HAP-1 (cell line): ENCODE data around the gene IFNW1.
A peak's percentile ranks its signal among the peaks of the same experiment; 100 is the strongest.
"Not testable (repeated sequence)": the region's sequence is repeated elsewhere in the genome, so short reads cannot be mapped to it uniquely, and the experiment has no call there.

Experiments used
- DNase-seq, 2 experiments: peaks; one replicate each; pipeline ENCODE4 v3.0.0-alpha.2; 2016 to 2020; ENCODE audit warnings: low spot score in 2 of 2
- H3K27me3 ChIP-seq: fragments of 250-450 bp; sonication (Bioruptor Pico); 2 replicates; pipeline ENCODE4 v1.5.1; 2020; ENCODE audit warnings: low read depth, mild to moderate bottlenecking, moderate library complexity
- H3K36me3 ChIP-seq: fragments of 250-450 bp; sonication (Bioruptor Pico); replicated peaks from 2 replicates; pipeline ENCODE4 v1.5.1; 2020; ENCODE audit warnings: mild to moderate bottlenecking
- H3K4me1 ChIP-seq: fragments of 250-450 bp; sonication (Bioruptor Pico); 2 replicates; pipeline ENCODE4 v1.5.1; 2020; ENCODE audit warnings: mild to moderate bottlenecking
- H3K4me3 ChIP-seq: fragments of 250-450 bp; sonication (Bioruptor Pico); 2 replicates; pipeline ENCODE4 v1.5.1; 2020; ENCODE audit warnings: mild to moderate bottlenecking, moderate library complexity
- H3K9me3 ChIP-seq: fragments of 250-450 bp; sonication (Bioruptor Pico); 2 replicates; pipeline ENCODE4 v1.5.1; 2020; ENCODE audit warnings: mild to moderate bottlenecking, moderate library complexity
- in situ Hi-C: fragments of 300-500 bp; cut with MboI; formaldehyde crosslinking; loops from 3 replicates; pipeline ENCODE4 v1.14.3; 2020; ENCODE audit warnings: low sequenced_read_pairs, inconsistent platforms, mixed read lengths

Gene IFNW1

DNA sequence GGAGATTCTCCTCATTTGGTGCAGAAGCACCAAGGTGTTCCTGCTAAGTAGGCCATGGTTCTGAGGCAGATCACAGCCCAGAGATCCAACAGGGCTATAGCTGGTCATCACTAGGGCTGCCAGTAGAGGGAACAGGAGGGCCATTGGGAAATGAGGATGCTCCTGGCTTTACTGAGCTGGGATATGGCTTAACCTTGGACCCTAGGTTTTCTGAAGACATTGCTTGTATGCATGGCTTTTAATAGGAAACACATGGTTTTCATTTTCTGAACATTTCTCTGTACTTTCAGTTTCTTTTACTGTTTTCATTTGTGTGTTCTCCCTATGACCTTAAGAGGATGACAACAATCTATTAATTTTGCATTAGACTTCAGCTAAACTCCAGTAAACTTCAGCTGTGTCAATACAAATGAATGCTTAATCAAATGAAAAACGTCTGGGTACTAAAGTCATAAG, at the start of gene IFNW1:
Gene IFNW1, minus strand, starts transcription at position 406 of the 456 bp plus-strand sequence. Its CDS starts 262 bp downstream, at position 144.
- in situ Hi-C loops: no loop called here
- DNase-seq: no peak
- no peaks in the 10 kb centered on the region for H3K36me3 ChIP-seq

DNA sequence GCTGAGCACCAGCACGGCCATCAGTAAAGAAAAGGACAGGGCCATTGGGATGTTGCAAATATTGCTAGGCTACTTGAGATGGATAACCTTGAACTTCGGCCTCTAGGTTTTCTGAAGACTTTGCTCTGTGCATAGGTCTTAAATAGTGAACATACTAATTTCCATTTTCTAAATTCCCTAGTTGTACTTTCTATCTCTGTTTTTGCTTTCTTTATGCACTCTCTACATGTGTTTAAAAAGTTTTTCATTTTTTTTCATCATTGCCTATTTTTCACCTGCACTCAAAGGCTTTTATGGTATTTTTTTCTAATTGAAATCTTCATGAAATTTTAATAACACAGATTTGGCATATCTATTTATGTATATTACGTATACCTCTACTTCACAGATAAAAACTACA, 45.9 kb upstream of the IFNW1 start, which contains the start of gene IFNA4:
Gene IFNA4, minus strand, starts transcription at position 101 of the 400 bp plus-strand sequence. Its CDS starts 56 bp downstream, at position 45.
- H3K36me3 ChIP-seq, H3K27me3 ChIP-seq, in situ Hi-C loops: not testable (repeated sequence)

More for the DNA sequence above, at the start of gene IFNW1:
- Histone ChIP-seq H3K4me3 (no peak within 1 kb of the TSS), H3K4me1 (no peaks in the 10 kb centered on the region), H3K9me3 (no peaks in the 10 kb centered on the region), H3K27me3 (no peaks in the 10 kb centered on the region)

DNA sequence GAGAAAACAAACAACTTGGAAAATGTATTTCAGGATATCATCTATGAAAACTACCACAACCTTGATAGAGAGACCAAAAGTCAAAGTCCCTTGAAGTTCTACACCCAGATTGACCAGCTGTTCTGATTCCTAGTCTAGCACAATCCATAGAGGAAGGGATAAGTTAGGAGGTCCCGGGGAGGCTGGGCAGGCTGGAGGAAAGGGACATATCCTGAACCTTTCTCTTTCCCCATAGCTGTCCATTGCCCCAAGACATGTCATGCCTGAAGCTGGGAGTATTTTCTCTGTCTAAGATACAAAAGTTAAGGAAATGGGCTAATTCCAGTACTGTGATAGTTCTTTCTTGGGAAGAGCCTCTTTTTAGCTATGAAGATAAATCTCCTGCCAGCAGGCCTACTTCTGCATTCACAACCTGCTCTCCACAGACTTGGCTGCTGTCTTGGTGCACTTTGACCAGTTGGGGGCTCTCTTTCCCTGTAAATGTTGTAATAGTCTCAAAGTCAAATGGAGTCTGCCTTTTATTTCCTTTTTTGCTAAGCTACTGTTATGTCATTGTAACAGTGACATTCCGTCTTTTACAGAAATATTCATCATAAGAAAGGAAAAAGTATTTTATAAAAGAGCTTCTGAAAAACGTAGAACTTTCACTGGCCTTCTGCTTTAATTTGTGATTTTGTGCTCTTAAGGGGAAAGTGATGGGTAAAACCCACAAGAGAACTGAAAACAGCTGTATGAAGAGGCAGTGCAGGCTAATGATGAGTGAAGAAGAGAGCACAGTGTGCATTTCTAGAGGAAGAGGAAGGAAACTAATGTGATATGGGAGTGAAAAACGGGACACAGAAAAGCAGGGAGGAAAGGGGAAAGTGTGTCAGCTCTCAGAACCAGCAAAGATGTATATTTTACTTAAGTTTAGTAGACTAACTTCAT, 41.4 kb upstream of the IFNW1 start:
- H3K27me3 ChIP-seq, H3K4me3 ChIP-seq, H3K4me1 ChIP-seq, in situ Hi-C loops, H3K36me3 ChIP-seq, H3K9me3 ChIP-seq: not testable (repeated sequence)
- DNase-seq: peak in 1 of 2 experiments; percentile 14

More for the DNA sequence above, 45.9 kb upstream of the IFNW1 start, which contains the start of gene IFNA4:
- DNase-seq, H3K9me3 ChIP-seq, H3K4me1 ChIP-seq, H3K4me3 ChIP-seq: not testable (repeated sequence)

DNA sequence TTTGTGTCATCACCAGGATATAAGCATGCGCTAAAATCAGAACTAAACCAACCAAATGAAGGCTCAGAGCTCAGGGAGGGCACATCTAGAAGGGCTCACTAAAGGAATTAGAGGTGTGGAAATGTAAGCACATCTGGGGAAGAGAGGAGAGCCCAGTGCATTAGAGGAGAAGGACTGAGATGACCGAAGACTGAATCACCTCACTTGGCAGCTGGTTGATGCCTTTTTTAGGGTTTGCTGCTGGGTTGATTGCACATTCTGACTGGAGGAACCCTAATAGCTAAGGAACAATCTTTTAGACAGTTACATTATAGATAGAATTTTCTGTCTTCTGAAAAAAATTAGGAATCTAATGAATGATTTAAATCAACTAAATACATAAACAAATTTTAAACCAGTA, 33.0 kb upstream of the IFNW1 start:
- Histone ChIP-seq H3K4me3 (no peak overlapping the region), H3K27me3 (peaks cover 2% of the 10 kb centered on the region; the same call in 1 of the 2 replicates), H3K4me1 (no peaks in the 10 kb centered on the region), H3K36me3 (no peaks in the 10 kb centered on the region), H3K9me3 (no peaks in the 10 kb centered on the region)
- in situ Hi-C loops: no loop called here
- no peak for DNase-seq

DNA sequence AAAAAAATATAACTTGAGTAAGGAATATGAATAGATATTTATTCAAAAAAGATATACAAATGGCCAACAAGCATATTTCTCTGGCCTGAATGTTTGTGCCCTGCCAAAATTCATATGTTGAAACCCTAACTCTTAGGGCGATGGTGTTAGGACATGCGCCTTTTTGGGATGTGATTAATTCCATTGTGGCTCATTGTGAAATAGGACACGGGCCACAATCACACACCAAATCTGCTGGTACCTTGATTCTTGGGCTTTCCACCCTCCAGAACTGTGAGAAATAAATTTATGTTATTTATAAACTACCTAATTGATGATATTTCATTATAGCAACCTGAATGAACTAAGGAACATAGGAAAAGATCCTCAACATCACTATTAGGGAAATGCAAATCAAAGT, 30.5 kb upstream of the IFNW1 start:
- in situ Hi-C loops: no loop called here
- no peaks in the 10 kb centered on the region for H3K36me3 ChIP-seq
- no peaks in the 10 kb centered on the region for H3K9me3 ChIP-seq
- no peaks in the 10 kb centered on the region for H3K4me1 ChIP-seq
- DNase-seq: no peak
- H3K27me3 ChIP-seq: peaks cover 2% of the 10 kb centered on the region; the same call in 1 of the 2 replicates
- no peak overlapping the region for H3K4me3 ChIP-seq

DNA sequence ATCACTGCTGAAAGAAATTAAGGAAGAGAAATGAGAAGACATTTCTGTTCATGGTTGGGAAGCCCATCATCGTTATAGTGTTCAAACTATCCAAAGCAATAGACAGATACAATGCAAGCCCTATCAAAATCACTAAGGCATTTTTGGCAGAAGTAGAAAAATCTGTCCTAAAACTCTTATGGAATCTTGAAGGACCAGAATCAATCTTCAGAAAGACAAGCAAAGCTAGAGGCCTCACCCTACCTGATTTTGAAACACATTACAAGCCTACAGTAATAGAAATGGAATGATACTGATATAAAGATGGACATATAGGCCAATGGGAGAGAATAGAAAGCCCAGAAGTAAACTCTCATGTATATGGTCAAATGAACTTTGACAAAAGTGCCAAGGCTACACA, 29.7 kb upstream of the IFNW1 start:
- in situ Hi-C loops: no loop called here
- Histone ChIP-seq H3K4me1 (no peaks in the 10 kb centered on the region), H3K36me3 (no peaks in the 10 kb centered on the region), H3K4me3 (no peak overlapping the region), H3K9me3 (no peaks in the 10 kb centered on the region), H3K27me3 (peaks cover 2% of the 10 kb centered on the region; the same call in 1 of the 2 replicates)
- DNase-seq: no peak

DNA sequence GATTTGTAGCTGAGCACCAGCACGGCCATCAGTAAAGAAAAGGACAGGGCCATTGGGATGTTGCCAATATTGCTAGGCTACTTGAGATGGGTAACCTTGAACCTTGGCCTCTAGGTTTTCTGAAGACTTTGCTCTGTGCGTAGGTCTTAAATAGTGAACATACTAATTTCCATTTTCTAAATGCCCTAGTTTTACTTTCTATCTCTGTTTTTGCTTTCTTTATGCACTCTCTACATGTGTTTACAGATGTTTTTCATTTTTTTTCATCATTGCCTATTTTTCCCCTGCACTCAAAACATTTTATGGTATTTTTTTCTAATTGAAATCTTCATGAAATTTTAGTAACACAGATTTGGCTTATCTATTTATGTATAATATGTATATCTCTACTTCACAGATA, 24.9 kb upstream of the IFNW1 start, which contains the start of gene IFNA21:
Gene IFNA21, minus strand, starts transcription at position 101 of the 400 bp plus-strand sequence. Its CDS starts 48 bp downstream, at position 53.
- in situ Hi-C loops, DNase-seq: not testable (repeated sequence)

DNA sequence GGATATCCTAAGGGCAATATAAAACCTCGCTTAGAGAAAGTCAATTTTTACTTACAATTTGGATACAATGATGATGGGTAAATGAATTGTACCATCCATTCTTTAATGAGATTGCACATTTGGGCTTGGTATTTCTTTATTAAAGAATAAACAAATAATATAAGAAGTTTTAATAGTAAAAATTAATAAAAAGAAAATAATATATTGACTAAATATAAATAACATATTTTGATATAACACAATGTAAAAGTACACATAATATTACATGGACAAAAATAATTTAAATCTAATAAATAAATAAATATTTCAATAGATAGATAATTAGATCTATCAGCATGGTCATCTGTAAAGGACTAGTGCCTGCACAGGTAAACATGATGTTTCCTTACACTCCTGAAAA, 23.9 kb upstream of the IFNW1 start:
- in situ Hi-C loops: no loop called here
- Histone ChIP-seq H3K4me1 (no peaks in the 10 kb centered on the region), H3K27me3 (peaks cover 3% of the 10 kb centered on the region; the same call in 1 of the 2 replicates), H3K9me3 (no peaks in the 10 kb centered on the region), H3K36me3 (no peaks in the 10 kb centered on the region), H3K4me3 (no peak overlapping the region)
- DNase-seq: no peak

More for the DNA sequence above, 24.9 kb upstream of the IFNW1 start, which contains the start of gene IFNA21:
- H3K4me1 ChIP-seq, H3K4me3 ChIP-seq, H3K27me3 ChIP-seq, H3K9me3 ChIP-seq, H3K36me3 ChIP-seq: not testable (repeated sequence)

DNA sequence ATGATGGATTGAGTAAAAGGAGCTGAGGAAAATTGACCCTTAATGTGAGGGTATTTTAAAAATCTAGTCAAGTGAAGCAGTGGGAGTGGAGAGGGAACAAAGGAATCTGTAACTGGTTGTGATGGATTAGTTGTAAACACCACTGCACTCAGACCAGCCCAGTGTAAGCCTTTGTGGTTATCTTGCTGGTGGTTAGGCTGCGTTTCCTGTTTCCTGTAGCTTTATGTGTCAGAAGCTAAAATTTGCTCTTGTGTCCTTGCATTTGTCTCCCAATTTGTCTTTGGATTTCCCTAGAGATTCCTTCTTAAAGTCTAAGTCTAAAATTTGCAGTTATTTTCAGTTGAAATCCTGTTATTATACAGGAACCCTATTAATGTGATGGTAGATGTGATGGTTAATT, 18.5 kb upstream of the IFNW1 start:
- in situ Hi-C loops: no loop called here
- Histone ChIP-seq H3K4me1 (no peaks in the 10 kb centered on the region), H3K27me3 (no peaks in the 10 kb centered on the region), H3K36me3 (no peaks in the 10 kb centered on the region), H3K4me3 (no peak overlapping the region), H3K9me3 (no peaks in the 10 kb centered on the region)
- DNase-seq: no peak

DNA sequence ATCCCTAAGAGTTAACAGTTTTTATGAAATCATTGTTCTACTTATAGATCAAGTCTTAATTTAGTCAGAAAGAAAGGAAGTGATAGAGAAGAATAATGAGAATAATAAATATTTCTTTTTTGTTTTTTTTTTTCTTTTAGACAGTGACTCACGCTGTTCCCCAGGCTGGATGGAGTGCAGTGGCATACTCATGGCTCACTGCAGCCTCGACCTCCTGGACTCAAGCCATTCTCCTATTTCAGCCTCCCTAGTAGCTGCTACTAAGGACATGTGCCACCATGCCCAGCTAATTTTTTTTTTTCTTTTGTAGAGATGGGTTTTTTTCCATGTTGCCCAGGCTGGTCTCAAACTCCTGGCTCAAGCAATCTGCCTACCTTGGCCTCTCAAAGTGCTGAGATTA, 13.9 kb upstream of the IFNW1 start:
- H3K9me3 ChIP-seq: no peaks in the 10 kb centered on the region
- H3K27me3 ChIP-seq: no peaks in the 10 kb centered on the region
- no peak for DNase-seq
- H3K4me1 ChIP-seq: no peaks in the 10 kb centered on the region
- in situ Hi-C loops: no loop called here
- no peaks in the 10 kb centered on the region for H3K36me3 ChIP-seq
- H3K4me3 ChIP-seq: no peak overlapping the region

DNA sequence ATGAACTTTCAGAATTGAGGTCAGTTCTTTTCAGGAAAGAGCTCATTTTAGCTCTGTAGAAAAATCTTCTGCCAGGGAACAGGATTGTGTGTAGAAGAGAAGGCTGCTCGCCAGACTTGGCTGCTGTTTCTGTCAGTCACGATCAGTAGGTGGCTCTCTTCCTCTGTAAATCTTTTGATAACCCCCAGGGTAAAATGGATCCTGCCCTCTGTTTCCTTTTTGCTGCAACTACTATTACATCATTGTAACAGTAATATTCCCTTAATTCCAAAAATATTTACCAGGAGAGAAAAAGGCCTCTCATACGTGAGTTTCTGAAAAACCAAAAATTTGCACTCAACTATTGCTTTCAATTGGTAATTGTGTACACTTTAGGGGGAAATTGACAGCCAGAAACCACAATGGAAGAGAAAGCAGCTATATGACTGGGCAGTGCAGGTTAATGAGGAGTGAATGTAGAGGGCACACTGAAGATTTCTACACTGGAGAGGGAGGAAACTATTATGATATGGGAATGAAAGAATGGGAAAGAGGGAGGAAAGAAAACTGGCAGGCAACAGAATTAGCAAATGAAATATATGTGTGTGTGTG, 12.5 kb upstream of the IFNW1 start:
- H3K27me3 ChIP-seq: no peaks in the 10 kb centered on the region
- DNase-seq: peak in 1 of 2 experiments; percentile 12
- in situ Hi-C loops: no loop called here
- H3K4me1 ChIP-seq: no peaks in the 10 kb centered on the region
- H3K4me3 ChIP-seq: no peak overlapping the region
- no peaks in the 10 kb centered on the region for H3K36me3 ChIP-seq
- H3K9me3 ChIP-seq: no peaks in the 10 kb centered on the region

DNA sequence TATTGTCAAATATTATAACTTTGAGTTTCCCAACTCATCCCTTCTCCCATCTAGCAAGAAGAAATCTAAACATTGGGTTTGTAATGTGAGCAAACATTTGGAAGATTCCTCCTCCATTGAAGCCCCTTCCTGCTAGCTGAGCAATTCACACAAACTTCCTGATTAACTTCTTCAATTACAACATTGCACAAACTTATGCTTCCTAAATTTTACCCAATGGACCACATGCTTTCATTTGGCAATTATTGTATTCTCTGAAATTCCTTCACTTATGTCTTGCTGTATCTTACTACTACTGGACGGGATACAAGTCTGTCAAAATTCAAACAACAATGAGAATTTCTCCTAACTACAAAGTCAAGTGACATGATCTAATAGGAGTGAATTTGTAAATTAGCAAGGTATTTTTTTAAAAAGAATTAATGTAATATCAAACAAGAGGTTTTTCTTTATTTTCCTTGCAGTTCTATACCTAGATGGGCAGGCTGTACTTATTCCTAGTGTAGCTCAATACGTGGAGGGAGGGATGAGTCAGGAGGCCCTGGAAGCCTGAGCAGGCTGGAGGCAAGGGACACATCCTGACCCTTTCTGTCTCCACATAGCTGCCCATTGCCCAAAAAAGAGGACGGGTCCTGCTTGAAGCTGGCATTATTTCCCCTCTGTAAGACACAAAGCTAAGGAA, 11.8 kb upstream of the IFNW1 start:
- no peak for DNase-seq
- in situ Hi-C loops: no loop called here

DNA sequence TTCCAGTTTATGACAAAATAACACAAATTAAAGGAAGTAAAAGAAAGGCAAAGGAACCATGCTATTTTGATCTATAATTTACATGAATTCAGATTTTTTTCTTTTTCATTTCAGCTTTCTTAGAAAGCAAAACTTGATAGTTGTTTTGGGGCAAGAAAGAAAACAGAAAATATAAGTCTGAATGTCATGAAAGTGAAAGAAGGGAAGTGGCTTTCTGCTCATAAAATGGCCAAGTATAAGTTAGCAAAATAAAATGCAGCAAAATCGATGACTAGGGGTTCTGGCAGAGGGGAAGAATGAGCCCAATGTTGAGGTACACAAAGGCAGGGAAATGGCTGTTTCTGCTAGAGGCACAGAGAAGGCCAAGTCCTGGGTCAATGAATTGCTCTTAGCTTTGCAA, 3.0 kb upstream of the IFNW1 start:
- no peak for DNase-seq

More for the DNA sequence above, 11.8 kb upstream of the IFNW1 start:
- H3K9me3 ChIP-seq: no peaks in the 10 kb centered on the region
- no peaks in the 10 kb centered on the region for H3K36me3 ChIP-seq
- no peaks in the 10 kb centered on the region for H3K4me1 ChIP-seq
- H3K4me3 ChIP-seq: no peak overlapping the region
- H3K27me3 ChIP-seq: no peaks in the 10 kb centered on the region

More for the DNA sequence above, 3.0 kb upstream of the IFNW1 start:
- Histone ChIP-seq H3K4me3 (no peak overlapping the region), H3K27me3 (no peaks in the 10 kb centered on the region), H3K36me3 (no peaks in the 10 kb centered on the region), H3K4me1 (no peaks in the 10 kb centered on the region), H3K9me3 (no peaks in the 10 kb centered on the region)
- in situ Hi-C loops: no loop called here
